GM12873 (cell line): ENCODE data around the gene C3orf80.

Source experiments
- TF ChIP-seq, protein P1 (sequence below): IDR thresholded peaks from 2 replicates; pipeline ENCODE4 v1.5.1; 2012; ENCODE audit warnings: low read depth, mild to moderate bottlenecking, moderate library complexity, low read length, control low read depth; ENCODE audit not compliant: insufficient read depth; ENCODE audit errors: missing control alignments

Gene C3orf80

DNA sequence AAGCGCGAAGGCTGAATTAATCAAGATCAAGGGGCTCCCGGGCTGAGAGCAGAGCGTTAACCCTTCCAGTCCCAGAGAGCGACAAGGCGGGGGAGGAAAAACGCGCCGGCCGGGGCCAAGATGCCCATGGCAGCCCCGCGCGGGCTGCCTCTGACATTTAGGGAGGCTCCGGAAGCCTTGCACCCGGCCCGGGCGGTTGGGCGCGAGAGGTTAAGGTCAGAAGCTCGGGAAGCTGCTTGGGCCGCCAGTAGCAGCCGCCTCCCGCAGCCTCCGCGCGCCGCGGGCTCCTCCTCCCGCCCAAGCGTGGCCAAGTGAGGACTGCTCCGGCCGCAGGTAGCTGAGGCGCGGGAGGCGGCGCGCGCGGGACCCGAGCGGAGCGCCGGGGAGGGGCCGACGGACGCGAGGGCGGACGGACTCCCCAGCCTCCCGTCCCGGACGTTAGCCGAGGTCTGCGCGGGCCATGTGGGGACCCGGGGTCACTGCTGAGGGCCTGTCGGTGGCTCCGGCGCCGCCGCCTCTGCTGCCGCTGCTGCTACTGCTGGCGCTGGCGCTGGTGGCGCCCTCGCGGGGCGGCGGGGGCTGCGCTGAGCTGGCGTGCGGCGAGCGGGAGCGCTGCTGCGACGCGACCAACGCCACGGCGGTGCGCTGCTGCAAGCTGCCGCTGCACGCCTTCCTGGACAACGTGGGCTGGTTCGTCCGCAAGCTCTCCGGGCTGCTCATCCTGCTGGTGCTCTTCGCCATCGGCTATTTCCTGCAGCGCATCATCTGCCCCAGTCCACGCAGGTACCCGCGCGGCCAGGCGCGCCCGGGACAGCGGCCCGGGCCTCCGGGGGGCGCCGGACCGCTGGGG lies at the start of gene C3orf80:
Gene C3orf80, plus strand, starts transcription at position 247 of the 850 bp plus-strand sequence. Its CDS starts 214 bp downstream, at position 461.
- TF ChIP-seq, protein P1, sequence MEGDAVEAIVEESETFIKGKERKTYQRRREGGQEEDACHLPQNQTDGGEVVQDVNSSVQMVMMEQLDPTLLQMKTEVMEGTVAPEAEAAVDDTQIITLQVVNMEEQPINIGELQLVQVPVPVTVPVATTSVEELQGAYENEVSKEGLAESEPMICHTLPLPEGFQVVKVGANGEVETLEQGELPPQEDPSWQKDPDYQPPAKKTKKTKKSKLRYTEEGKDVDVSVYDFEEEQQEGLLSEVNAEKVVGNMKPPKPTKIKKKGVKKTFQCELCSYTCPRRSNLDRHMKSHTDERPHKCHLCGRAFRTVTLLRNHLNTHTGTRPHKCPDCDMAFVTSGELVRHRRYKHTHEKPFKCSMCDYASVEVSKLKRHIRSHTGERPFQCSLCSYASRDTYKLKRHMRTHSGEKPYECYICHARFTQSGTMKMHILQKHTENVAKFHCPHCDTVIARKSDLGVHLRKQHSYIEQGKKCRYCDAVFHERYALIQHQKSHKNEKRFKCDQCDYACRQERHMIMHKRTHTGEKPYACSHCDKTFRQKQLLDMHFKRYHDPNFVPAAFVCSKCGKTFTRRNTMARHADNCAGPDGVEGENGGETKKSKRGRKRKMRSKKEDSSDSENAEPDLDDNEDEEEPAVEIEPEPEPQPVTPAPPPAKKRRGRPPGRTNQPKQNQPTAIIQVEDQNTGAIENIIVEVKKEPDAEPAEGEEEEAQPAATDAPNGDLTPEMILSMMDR: peak; percentile 37

DNA sequence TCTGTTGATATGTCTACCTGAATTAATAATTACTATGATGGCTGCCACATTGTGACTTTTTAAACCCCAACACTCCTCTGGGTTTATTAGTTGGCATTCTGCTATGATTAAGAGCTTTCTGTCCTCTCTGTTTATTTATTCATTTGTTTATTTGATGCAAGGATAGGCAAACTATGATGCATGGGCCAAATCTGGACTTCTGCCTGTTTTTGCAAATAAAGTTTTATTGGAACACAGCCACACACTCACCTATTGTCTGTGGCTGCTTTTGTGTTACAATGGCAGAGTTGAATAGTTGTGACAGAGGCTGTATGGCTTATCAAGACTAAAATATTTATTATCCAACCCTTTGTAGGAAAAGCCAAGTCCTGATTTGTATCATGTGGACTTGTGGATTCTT lies 48.3 kb upstream of the C3orf80 start:
- TF ChIP-seq, protein P1: no peak

DNA sequence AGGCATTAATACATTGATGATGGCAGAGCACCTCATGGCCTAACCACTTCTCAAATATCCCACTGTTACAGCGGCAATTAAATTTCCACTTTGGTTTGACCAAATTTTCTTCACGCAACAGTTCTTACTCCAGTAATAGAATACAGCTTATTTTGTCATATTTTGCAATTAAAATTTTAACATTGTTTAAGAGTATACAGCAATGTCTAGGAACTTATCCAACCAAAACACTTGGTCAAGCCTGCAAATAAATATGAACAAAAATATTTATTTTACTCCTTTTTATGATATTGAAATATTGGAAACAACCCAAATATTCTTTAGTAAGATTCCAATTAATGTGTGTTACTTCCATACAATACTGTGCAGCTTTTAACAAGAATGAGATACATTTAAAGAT lies 45.3 kb upstream of the C3orf80 start:
- TF ChIP-seq, protein P1: no peak

DNA sequence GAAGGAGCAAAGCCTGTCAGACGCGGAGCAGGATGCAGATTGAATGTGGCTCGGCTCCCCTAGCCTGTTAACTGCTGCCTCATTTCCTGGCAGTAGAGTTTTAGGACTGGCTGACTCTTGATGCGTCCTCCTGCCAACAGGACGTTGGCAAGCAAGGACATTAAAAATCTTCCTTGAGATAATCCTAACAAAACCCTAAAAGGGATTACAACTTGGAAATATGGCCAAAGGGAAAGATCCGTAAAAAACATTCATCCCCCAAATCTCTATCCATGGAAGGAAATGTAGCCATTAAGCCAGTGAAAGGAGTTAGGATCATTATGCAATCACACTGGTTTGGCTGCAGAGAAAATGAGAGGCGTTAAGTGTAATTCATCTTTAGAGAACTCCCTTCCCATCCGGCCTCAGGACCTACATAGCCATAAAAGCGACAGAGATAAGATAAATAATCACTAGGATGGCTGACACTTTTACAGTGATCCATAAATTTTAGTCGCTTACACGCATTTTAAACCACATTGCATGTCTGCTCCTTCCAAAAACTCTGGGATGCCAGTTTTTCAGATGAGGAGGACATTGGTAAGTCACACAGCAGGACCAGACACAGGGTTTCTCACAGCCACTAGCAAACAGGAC lies 44.5 kb upstream of the C3orf80 start:
- TF ChIP-seq, protein P1: no peak

DNA sequence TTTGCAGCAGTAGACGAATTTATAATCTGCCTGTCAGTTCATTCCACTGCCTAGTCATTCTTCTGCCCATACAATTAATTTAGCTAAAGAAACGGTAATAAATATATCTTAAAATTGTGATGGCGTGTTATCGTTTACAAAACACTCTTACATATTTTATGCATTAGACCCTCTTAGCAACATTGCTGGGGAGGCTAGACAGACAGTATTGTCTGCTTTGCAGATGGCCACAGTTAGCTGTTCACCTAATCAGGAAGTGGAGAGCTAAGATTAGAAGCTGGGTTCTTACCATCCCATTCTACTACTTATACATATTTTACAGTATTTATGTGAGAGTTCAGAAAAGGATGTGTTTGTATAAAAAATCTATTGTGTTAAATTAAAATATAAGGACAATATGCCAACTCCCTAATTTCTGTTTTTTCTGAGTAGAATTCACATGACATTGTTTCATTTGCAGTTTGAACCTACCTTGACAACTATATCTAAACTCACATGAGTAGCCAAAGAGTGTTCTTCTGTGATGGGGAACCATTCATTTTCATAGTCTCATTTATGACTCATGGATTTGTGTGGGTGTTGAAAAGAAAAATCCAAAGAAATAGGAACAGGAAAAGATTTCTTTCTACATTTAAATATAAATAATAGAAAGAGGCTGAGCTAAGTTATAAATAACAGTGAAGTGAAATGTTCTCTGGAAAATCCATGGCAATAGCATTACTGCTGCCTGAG lies 41.7 kb upstream of the C3orf80 start:
- TF ChIP-seq, protein P1: no peak

DNA sequence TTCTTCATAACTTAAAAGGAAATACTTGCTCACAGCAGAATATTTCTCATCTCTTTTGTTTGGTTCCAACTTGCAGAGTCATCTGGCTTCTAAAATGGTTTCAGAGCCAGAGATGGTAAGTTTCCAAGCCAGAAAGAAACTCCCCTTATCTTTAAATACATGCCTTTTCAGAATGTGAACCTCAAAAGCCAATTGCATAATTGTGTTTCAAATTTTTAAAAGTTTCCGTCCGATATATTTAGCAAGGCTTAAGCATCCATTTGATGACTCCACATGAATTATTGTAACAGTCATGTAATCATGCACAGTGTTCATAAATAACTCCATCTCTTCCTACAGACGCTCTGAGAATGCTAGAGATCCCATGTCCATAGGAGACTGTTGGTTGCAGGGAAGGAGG lies 40.6 kb upstream of the C3orf80 start:
- TF ChIP-seq, protein P1: no peak

DNA sequence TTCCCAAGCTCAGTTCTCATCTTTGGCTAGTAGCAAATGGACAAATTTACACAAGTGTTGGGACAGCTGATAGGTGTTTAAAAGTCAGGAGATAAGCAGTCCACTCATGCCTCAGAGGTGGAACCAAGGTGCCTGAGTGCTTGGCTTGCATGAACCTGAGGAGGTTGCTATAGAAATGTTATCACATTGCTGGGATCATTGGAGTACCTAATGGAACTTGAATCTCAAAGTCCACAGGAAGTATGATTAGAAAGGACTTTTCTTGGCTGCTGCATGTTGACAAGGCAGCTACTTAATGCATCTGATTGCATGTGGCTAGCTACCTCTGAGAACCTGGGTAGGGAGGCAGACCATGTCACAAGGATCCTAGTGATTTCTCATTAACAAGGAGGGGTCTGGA lies 39.5 kb upstream of the C3orf80 start:
- TF ChIP-seq, protein P1: no peak
